Esophagus squamous epithelium (tissue), 4 donors: Measurements from ENCODE around the gene PGLYRP1.

Experiments used
- POLR2A ChIP-seq, 4 donors: fragments of 450-650 bp; IDR thresholded peaks; one replicate each; pipeline ENCODE4 v1.6.1; 2017; ENCODE audit warnings: antibody characterized with exemption in 4 of 4, mild to moderate bottlenecking in 4 of 4, moderate library complexity in 3 of 4
- TF ChIP-seq, protein P1 (sequence below), 6 experiments: fragments of 450-650 bp in 4 of 6; fragments of 200-600 bp in 2 of 6; sonication (generic) in 2 of 6; IDR thresholded peaks; one replicate each; pipeline ENCODE4 v1.5.1; 2016 to 2019; ENCODE audit warnings: antibody characterized with exemption in 6 of 6, mild to moderate bottlenecking in 4 of 6, moderate library complexity in 4 of 6

- TF ChIP-seq, protein P1, sequence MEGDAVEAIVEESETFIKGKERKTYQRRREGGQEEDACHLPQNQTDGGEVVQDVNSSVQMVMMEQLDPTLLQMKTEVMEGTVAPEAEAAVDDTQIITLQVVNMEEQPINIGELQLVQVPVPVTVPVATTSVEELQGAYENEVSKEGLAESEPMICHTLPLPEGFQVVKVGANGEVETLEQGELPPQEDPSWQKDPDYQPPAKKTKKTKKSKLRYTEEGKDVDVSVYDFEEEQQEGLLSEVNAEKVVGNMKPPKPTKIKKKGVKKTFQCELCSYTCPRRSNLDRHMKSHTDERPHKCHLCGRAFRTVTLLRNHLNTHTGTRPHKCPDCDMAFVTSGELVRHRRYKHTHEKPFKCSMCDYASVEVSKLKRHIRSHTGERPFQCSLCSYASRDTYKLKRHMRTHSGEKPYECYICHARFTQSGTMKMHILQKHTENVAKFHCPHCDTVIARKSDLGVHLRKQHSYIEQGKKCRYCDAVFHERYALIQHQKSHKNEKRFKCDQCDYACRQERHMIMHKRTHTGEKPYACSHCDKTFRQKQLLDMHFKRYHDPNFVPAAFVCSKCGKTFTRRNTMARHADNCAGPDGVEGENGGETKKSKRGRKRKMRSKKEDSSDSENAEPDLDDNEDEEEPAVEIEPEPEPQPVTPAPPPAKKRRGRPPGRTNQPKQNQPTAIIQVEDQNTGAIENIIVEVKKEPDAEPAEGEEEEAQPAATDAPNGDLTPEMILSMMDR (IDR thresholded peaks at IDR 0.05) = no peak
- TF ChIP-seq POLR2A (IDR thresholded peaks at IDR 0.05) = no peak
These were observed 51.5 kb downstream of the PGLYRP1 start for GRCh38 chr19:45971260-45971902.
